CD4-positive, alpha-beta T cell treated with Interleukin-10 for 1 hour (primary cell): Measurements from ENCODE around the gene TBXT.

Experiments
- DNase-seq: peaks from one replicate; pipeline ENCODE4 v3.0.0-alpha.2; 2020

The TBXT gene

GRCh38 chr6:166109608-166110007, 58.0 kb downstream of the TBXT start:
- no peak for DNase-seq
